Measurements from ENCODE around the gene NELFCD.
"Not testable (repeated sequence)": the region's sequence is repeated elsewhere in the genome, so short reads cannot be mapped to it uniquely, and the experiment has no call there.

Gene NELFCD

DNA sequence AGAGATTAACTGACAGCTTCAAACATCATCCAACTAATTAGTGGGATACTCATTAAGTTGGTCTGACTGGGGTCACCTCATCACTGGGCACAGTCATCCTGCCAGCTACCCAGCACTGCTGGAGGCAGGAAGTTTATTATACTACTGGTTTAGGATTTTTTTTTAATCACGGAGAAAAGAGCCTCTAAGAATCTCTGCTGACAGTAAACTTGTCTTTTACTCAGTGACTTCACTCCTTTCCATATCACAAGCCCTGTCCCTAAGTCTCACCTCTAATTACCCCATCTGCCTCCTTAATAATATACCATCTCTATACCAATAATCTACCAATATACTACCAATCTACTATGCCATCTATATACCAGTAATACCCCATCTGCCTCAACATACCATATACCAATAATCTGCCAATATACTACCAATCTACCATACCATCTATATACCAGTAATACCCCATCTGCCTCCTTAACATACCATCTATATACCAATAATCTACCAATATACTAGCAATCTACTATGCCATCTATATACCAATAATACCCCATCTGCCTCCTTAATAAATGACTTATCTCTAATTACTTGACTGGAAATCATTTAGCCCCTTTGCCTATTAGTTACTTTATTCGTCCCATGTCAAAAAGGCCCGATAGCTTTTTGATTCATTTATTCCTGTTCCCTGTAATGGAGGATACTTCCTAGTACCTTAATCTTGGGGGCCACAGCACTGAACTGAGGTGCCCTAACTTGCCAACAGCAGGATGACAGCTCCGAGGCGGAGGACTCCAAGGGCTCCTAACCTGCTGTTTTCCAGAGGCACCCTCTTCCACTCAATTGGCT, 46.1 kb downstream of the NELFCD start:
- no peak for DNase-seq (ENCODE audit: low read depth)

GRCh38 chr20:59027741-59028320, 46.8 kb downstream of the NELFCD start:
- no peak for DNase-seq (ENCODE audit: low read depth)

- DNase-seq (ENCODE audit: low read depth), result no peak
These were observed 47.8 kb downstream of the NELFCD start for GRCh38 chr20:59028812-59029211.

DNA sequence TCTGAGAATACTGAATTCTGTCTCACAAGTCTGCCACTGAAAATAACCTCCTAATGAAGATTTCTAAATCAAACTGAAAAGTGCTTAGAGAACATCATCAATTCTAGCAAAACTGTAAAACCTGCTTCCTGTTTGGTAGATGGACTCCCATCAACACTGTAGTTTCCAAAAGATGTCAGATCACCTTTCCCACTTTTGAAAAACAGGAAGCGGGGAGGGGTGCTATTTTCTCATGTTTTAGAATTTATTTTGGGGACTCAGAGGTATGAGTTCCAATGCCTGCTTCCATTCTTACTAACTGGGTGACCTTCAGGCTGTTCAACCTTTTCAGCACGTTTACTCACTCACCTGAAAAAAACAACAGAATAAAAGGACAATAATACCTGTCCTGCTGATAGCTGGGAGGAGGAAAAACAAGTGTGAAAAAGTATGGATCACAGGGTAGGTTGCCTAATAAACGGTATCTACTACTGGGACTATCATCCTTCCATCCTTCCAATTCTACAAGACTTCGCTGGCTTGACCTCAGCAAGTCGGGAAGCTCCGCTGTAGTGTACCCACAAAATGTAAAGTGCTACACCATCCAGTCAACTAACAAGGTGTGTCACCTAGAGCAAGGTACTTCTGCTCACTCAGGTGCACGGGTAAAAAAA, 50.0 kb downstream of the NELFCD start:
- no peak for DNase-seq (ENCODE audit: low read depth)

GRCh38 chr20:59031564-59032022, 50.5 kb downstream of the NELFCD start:
- DNase-seq (ENCODE audit: low read depth), result no peak

- peak; percentile 97 for DNase-seq (ENCODE audit: low read depth)
These were observed 51.1 kb downstream of the NELFCD start, which contains the start of gene ATP5F1E for GRCh38 chr20:59032023-59032712. Gene ATP5F1E, minus strand, starts transcription at chr20:59032335. Its CDS starts 84 bp downstream, at chr20:59032251.

DNA sequence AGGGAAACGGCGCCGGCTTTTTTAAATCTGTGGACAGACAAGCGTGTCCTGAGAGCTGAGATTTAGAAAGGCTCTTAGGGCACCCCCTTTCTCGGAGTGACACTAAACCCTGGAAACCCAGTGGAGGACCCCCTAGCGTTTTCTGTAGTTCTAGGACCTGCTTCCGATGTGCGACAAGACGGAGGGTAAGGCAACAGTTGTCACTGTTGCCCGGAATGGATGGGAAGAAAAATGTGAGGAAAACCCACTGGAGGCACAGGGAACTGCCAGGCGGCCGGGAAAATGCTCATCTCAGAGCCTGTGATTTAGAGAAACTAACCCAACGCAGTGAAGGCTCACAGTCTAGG, 51.6 kb downstream of the NELFCD start:
- no peak for DNase-seq (ENCODE audit: low read depth)

DNA sequence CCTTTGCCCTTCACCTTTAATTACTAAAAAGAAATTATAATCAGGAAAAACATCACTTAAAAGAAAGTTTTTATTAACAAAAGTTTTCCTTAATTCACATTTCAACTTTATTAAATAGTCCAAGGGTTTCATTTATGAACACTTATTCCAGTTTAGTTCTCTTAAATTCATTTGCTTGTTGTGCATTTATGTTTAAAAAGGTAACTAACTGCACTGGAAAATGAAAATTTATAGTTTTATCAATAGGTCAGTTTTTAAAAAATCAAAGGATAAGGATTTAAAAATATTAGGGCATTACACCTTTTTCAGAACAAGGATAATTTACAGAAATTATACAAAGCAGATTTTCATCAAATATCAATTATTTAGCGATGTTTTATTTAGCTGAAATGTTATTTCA, 52.0 kb downstream of the NELFCD start:
- no peak for DNase-seq (ENCODE audit: low read depth)

DNA sequence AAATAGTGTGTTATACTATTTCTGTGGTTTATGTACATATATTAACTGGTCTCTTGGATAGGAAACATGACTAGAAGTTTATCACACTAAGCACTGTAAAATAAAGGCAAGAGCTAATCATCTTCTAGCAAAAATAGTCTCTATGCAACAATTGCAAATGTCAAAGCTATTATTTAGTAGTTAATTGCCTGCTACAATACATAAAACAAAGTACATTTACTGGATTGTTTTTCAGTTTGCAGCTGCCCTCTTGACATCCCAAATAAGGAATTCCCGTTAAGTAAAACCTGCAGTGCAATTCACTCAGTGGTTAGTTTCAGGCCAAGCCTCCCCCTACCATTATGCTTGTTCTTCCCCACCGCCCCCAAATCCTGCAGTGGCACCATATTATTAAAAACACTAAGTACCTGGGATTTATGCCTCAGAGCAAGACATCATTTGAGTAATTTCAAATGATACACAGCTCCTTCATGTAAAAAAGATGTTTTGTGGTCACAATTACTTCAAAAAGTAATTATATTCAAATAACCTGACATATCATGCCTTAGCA, 52.6 kb downstream of the NELFCD start:
- no peak for DNase-seq (ENCODE audit: low read depth)

- DNase-seq (ENCODE audit: low read depth), result no peak
These were observed 54.3 kb downstream of the NELFCD start for GRCh38 chr20:59035381-59035780.

GRCh38 chr20:59037386-59037785, 56.3 kb downstream of the NELFCD start:
- no peak for DNase-seq (ENCODE audit: low read depth)

- DNase-seq (ENCODE audit: low read depth), result no peak
These were observed 58.2 kb downstream of the NELFCD start for GRCh38 chr20:59039233-59039632.

DNA sequence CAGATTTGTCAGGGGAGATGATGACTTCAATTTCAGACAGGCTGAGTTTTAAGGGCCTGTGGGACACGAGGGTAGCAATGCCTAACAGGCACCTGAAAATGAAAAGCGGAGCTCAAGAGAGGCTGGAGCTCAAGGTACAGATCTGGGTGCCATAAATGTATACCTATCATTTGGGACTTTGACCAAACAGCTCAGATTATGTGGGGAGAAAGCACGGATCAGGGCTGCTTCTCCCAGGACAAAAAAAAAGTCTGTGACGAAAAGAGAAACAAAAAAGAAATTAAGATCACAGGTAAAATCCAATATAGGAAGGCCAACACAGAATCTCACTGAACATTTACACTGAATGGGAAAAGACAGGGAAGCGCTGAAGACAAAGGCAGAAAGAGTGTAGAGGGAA, 59.6 kb downstream of the NELFCD start:
- DNase-seq (ENCODE audit: low read depth), result no peak

- not testable (repeated sequence) for DNase-seq (ENCODE audit: low read depth)
These were observed 60.4 kb downstream of the NELFCD start for GRCh38 chr20:59041487-59041886.

DNA sequence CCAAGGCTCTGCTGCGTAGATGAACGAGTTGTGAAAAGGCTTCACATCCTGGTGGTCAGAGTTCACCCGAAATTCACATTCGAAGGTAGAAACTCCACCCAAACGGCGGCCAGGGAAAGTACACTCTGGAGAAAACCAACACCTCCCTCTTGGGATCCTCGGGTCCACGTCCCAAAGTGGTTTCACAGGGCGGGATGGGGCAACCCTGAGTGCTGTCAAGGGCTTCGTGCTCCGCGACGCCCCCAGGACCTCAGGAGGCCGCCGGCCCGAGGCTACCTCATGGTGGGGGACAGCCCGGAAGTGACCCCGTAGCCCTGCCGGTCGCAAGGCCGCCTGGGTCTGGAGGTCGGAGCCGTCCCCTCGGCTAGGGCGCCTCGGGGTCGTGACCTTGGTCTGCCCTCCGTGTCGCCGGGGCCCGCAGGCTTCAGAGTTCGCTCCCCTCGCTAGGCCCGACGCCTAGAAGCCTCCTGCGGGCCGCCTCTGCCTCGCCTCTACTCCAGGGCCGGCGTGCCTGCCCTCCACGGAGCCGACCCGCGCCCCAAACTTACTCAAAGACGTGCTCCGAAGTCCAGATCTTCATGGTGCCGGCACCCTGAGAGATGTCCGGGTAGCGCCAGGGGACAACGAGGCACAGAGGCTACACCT, 61.2 kb downstream of the NELFCD start, which contains the start of gene PRELID3B:
Gene PRELID3B (minus strand): TSS at position 636 of the 645 bp plus-strand sequence. CDS start 56 bp downstream, at position 580.
- no peak for DNase-seq (ENCODE audit: low read depth)

DNA sequence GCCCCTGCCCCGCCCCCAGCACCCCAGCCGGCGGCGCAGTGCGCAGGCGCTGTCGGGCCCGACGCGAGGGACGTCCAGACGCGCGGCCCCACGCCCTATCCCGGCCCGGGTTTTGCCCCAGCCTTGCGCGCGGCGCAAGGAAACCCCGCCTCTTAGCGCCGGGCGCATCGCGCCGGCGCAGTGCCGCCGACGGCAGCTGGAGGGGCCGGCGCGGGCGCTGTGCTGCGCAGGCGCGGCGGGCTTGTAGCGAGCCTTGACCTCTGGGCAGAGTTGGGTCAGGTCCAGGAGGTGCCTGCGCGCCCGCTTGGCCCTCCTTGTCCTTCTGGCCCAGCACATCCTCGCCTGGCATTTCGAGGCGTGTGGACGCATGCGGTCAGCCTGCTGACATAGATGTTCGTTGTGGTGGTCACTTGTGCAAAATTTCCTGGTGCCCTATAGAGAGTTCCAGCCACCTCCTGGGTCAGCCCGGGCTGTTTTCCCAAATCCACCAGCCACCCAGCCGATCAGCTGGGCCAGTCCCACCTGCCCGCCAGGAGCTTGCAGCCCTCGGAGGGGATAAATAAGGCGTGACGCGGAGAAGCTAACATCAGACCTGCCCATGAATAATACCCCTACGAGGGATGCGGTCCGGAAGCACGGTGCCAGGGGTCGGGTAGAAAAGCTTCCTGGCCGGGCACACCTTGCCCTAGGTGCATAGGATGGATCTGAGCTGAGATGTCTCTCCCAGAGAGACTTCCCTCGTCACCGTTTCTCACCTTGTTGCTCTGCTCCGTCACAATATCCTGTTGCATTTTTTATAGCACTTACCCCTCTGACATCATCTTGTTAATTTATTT, 62.0 kb downstream of the NELFCD start:
- DNase-seq (ENCODE audit: low read depth), result peak; percentile 94

DNA sequence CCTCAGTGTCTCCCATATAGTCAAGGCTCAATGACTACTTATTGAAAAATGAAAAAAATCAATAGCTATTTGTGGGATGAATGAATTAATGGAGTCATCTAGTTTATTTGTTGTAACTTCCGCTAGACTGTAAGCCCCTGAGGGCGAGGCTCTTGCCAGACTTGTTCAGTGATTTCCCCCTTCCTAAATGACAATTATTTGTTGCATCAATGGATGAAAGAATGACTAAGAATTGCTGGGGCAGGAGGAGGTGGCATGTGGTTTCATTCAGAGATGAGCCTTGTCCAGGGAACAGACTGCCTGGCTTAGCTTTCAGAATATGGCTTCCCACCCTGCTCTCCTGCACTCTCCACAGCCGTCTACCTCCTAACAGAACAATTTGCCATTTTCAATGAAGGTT, 62.6 kb downstream of the NELFCD start:
- DNase-seq (ENCODE audit: low read depth), result no peak

- DNase-seq (ENCODE audit: low read depth), result no peak
These were observed 63.2 kb downstream of the NELFCD start for GRCh38 chr20:59044295-59044694.
